Hepatocyte (in vitro differentiated cells): Measurements from ENCODE around the gene OLA1. TPM values are rescaled to one million over a fixed set of nuclear protein-coding genes. Genes with fewer than 3 reads are reported as not detected.

Experiments used
- DNase-seq: peaks from one replicate; pipeline ENCODE4 v3.0.0-alpha.2; 2016; ENCODE audit warnings: low spot score
- H2AFZ ChIP-seq: fragments of 200-600 bp; sonication (generic); 2 replicates; pipeline ENCODE4 v1.6.0; 2016; ENCODE audit warnings: antibody characterized with exemption, mild to moderate bottlenecking
- H3K27ac ChIP-seq: fragments of 200-600 bp; sonication (generic); 2 replicates; pipeline ENCODE4 v1.5.1; 2016; ENCODE audit warnings: mild to moderate bottlenecking
- H3K27me3 ChIP-seq: fragments of 200-600 bp; sonication (generic); 2 replicates; pipeline ENCODE4 v1.6.1; 2016
- H3K36me3 ChIP-seq: fragments of 200-600 bp; sonication (generic); replicated peaks from 2 replicates; pipeline ENCODE4 v1.5.1; 2016; ENCODE audit warnings: low read depth; ENCODE audit not compliant: insufficient read depth
- H3K4me1 ChIP-seq: fragments of 200-600 bp; sonication (generic); 2 replicates; pipeline ENCODE4 v1.5.1; 2016; ENCODE audit warnings: mild to moderate bottlenecking, moderate library complexity; ENCODE audit not compliant: insufficient read depth
- H3K4me2 ChIP-seq: fragments of 200-600 bp; sonication (generic); 2 replicates; pipeline ENCODE4 v1.6.0; 2016
- H3K4me3 ChIP-seq: fragments of 200-600 bp; sonication (generic); 2 replicates; pipeline ENCODE4 v1.5.1; 2016; ENCODE audit warnings: mild to moderate bottlenecking
- H3K79me2 ChIP-seq: fragments of 200-600 bp; sonication (generic); 2 replicates; pipeline ENCODE4 v1.6.0; 2017; ENCODE audit warnings: mild to moderate bottlenecking
- H3K9me2 ChIP-seq: fragments of 200-600 bp; sonication (generic); replicated peaks from 2 replicates; pipeline ENCODE4 v1.6.0; 2017; ENCODE audit warnings: mild to moderate bottlenecking; ENCODE audit not compliant: insufficient read depth
- H3K9me3 ChIP-seq: fragments of 200-600 bp; sonication (generic); 2 replicates; pipeline ENCODE4 v1.5.1; 2016; ENCODE audit warnings: low read depth, mild to moderate bottlenecking
- H4K20me1 ChIP-seq: fragments of 200-600 bp; sonication (generic); 2 replicates; pipeline ENCODE4 v1.6.0; 2016; ENCODE audit warnings: mild to moderate bottlenecking; ENCODE audit not compliant: insufficient read depth, poor library complexity, severe bottlenecking
- EZH2 ChIP-seq: fragments of 200-600 bp; sonication (generic); IDR thresholded peaks from 2 replicates; pipeline ENCODE4 v1.6.1; 2016; ENCODE audit warnings: antibody characterized with exemption, mild to moderate bottlenecking, borderline replicate concordance
- EZH2phosphoT487 ChIP-seq: fragments of 200-600 bp; sonication (generic); IDR thresholded peaks from one replicate; pipeline ENCODE4 v1.6.1; 2018; ENCODE audit warnings: antibody characterized with exemption, mild to moderate bottlenecking, low read depth, moderate library complexity; ENCODE audit not compliant: unreplicated experiment, severe bottlenecking
- WGBS: methylation state at CpG from one replicate; pipeline ENCODE4 v1.1.6; 2016; ENCODE audit warnings: low lambda C conversion rate; ENCODE audit errors: missing lambda C conversion rate; 5-methylcytosine and 5-hydroxymethylcytosine counted together
- polyA plus RNA-seq: library from polyadenylated mRNA; unstranded; fragments of >200 nt; fragmentation: Nextera tagmentation; extraction: Ambion mirVana; gene quantifications from 2 replicates; pipeline ENCODE4 v1.2.1, GENCODE V29; 2016
- total RNA-seq: library from RNA; depleted of rRNA; stranded (reverse); fragments of >200 nt; gene quantifications from 2 replicates; pipeline ENCODE4 v1.2.3, GENCODE V29; 2014
- TF ChIP-seq, protein P1 (sequence below): fragments of 200-600 bp; sonication (generic); IDR thresholded peaks from 2 replicates; pipeline ENCODE4 v1.5.1; 2016; ENCODE audit warnings: antibody characterized with exemption, mild to moderate bottlenecking; ENCODE audit not compliant: poor library complexity

OLA1 gene
- total and polyA plus RNA-seq, 2 experiments from 2014 or later = 89.3 to 89.6 TPM

DNA sequence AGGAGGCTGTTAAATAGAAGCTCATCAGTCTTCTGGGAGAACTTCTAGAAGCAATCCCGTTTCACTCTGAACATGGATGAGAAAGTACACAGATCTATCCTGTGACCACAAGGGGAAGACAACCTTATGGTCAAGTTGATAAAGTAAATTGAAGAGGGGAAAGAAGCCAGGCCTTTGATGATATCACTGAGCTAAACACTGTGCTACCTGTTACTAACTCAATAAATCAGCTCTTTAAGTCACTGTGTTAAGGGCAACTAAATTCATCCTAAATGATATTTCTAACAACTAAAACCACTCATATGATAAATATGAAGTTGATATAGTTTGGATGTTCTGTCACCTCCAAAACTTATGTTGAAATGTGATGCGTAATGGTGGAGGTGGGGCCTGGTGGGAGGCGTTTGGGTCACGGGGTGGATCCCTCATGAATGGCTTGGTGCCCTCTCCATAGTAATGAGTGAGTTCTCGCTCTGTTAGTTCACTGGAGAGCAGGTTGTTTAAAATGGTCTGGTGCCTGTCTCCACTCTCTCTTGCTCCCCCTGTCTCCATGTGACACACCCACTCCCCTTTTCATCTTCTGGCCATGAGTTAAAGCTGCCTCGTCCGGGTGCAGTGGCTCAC is 23.6 kb downstream of the OLA1 start:
- no peaks in the 10 kb centered on the region for H3K4me1 ChIP-seq
- no peak overlapping the region for H3K27ac ChIP-seq
- H3K4me3 ChIP-seq = no peak overlapping the region
- no peaks in the 10 kb centered on the region for H3K9me3 ChIP-seq
- no peaks in the 10 kb centered on the region for H4K20me1 ChIP-seq
- H3K27me3 ChIP-seq = no peaks in the 10 kb centered on the region
- H3K36me3 ChIP-seq = no peaks in the 10 kb centered on the region
- TF ChIP-seq, protein P1, sequence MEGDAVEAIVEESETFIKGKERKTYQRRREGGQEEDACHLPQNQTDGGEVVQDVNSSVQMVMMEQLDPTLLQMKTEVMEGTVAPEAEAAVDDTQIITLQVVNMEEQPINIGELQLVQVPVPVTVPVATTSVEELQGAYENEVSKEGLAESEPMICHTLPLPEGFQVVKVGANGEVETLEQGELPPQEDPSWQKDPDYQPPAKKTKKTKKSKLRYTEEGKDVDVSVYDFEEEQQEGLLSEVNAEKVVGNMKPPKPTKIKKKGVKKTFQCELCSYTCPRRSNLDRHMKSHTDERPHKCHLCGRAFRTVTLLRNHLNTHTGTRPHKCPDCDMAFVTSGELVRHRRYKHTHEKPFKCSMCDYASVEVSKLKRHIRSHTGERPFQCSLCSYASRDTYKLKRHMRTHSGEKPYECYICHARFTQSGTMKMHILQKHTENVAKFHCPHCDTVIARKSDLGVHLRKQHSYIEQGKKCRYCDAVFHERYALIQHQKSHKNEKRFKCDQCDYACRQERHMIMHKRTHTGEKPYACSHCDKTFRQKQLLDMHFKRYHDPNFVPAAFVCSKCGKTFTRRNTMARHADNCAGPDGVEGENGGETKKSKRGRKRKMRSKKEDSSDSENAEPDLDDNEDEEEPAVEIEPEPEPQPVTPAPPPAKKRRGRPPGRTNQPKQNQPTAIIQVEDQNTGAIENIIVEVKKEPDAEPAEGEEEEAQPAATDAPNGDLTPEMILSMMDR = no peak
- TF ChIP-seq EZH2phosphoT487 = no peak
- TF ChIP-seq EZH2 = no peak
- 90% methylated on average over 7 of the region's 7 CpGs for WGBS
- H3K4me2 ChIP-seq = no peak overlapping the region
- no peak for DNase-seq
- H3K9me2 ChIP-seq = no peaks in the 10 kb centered on the region
- H3K79me2 ChIP-seq = peaks cover 30% of the 10 kb centered on the region
- no peak overlapping the region for H2AFZ ChIP-seq

DNA sequence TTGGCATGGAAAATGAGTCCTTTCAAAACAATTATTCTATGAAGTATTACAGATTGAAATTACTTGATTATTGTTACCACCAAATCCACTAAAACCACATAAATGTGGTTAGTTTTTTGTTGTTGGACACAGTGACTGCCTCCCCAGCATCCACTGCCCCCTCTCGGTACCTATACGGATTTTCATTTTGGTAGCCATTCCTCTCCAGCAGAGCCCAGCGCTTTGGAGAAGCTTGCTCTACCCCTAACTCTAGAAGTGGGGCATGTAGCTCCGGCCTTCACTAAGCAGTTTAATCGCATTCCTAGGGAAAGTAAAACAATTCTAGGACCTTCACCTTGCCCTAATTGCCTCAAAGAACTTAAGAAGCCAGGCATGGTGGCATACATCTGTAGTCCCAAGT is 24.2 kb downstream of the OLA1 start:
- no peak overlapping the region for H3K4me2 ChIP-seq
- H2AFZ ChIP-seq = no peak overlapping the region
- H3K9me2 ChIP-seq = no peaks in the 10 kb centered on the region
- no peak for DNase-seq
- no peak overlapping the region for H3K27ac ChIP-seq
- TF ChIP-seq EZH2 (no peak), EZH2phosphoT487 (no peak)
- TF ChIP-seq, protein P1 = no peak
- no peak overlapping the region for H3K4me3 ChIP-seq
- H3K27me3 ChIP-seq = no peaks in the 10 kb centered on the region
- H3K4me1 ChIP-seq = no peaks in the 10 kb centered on the region
- H3K9me3 ChIP-seq = no peaks in the 10 kb centered on the region
- H4K20me1 ChIP-seq = no peaks in the 10 kb centered on the region
- H3K79me2 ChIP-seq = peaks cover 28% of the 10 kb centered on the region
- no peaks in the 10 kb centered on the region for H3K36me3 ChIP-seq
- 93% methylated on average over 5 of the region's 5 CpGs for WGBS

DNA sequence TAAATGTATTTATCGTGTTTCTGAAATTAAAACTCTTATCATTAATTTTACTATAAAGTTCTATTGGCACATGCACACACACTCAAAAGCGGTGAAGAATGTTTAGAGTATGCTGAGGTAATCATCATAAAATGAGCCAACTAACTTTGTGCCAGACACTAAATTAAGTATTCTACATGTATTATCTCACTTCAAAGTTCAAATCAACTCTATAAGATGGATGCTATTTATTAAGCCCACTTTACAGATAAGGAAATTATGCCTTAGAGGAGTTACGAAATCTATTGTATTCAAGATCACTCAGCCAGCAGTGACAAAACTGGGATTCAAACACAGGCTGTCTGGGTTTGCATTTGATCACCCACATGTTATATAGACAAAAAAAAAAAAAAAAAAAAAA is 24.9 kb downstream of the OLA1 start:
- no peaks in the 10 kb centered on the region for H3K9me3 ChIP-seq
- no peaks in the 10 kb centered on the region for H3K36me3 ChIP-seq
- H2AFZ ChIP-seq = no peak overlapping the region
- H3K9me2 ChIP-seq = no peaks in the 10 kb centered on the region
- no peaks in the 10 kb centered on the region for H3K27me3 ChIP-seq
- no peak for TF ChIP-seq EZH2phosphoT487
- TF ChIP-seq, protein P1 = no peak
- no peak for TF ChIP-seq EZH2
- DNase-seq = no peak
- H3K4me3 ChIP-seq = no peak overlapping the region
- no peak overlapping the region for H3K27ac ChIP-seq
- H3K4me2 ChIP-seq = no peak overlapping the region
- no peaks in the 10 kb centered on the region for H3K4me1 ChIP-seq
- peaks cover 30% of the 10 kb centered on the region for H3K79me2 ChIP-seq
- no peaks in the 10 kb centered on the region for H4K20me1 ChIP-seq
- WGBS = 86% methylated on average over 3 of the region's 3 CpGs

DNA sequence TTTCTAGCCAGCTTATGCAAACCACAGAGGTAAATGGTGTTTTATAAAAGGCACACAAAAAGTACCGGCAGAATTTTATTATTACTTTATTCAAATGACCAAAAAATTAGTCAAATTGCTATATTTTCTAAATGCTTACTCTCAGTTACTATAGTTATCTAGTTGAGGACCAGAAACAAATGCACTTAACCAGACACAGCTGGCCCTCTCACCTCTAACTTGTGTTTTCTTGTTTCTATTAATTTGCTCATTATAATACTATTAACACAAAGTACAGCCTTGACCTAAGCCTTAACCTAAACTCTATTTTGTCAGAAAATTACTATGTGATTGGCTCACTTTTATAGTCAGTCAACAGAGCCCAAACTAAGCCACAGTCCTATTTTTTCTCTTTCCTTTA is 26.2 kb downstream of the OLA1 start:
- Histone ChIP-seq H4K20me1 (no peaks in the 10 kb centered on the region), H3K4me2 (no peak overlapping the region), H3K27me3 (no peaks in the 10 kb centered on the region), H3K9me2 (no peaks in the 10 kb centered on the region), H3K4me1 (no peaks in the 10 kb centered on the region), H3K79me2 (peaks cover 26% of the 10 kb centered on the region), H3K36me3 (no peaks in the 10 kb centered on the region), H3K4me3 (no peak overlapping the region), H2AFZ (no peak overlapping the region), H3K9me3 (no peaks in the 10 kb centered on the region), H3K27ac (no peak overlapping the region)
- WGBS = 90% methylated on average over 1 of the region's 1 CpG
- TF ChIP-seq, protein P1 = no peak
- TF ChIP-seq EZH2 (no peak), EZH2phosphoT487 (no peak)
- DNase-seq = no peak
